Endothelial cell of umbilical vein (primary cell): ENCODE measurements around the gene TUBGCP3. TPM values are rescaled to one million over a fixed set of nuclear protein-coding genes. Genes with fewer than 3 reads are reported as not detected.

ENCODE experiments used
- BruUV-seq: library from RNA; stranded (reverse); fragments of 400-500 nt; replicated peaks from 2 replicates; lab custom pipeline; 2021; lab: Mats Ljungman, UMichigan
- CTCF ChIA-PET: fragments of 300-600, 350-600 bp; sonication (Branson Sonifier 250); formaldehyde crosslinking; loops from one replicate; lab custom pipeline; 2021; ENCODE audit warnings: antibody characterized with exemption, inconsistent platforms; lab: Charles Lee
- POLR2A ChIA-PET: fragments of 300-600, 350-600 bp; sonication (Branson Sonifier 250); formaldehyde crosslinking; loops from one replicate; lab custom pipeline; 2021; ENCODE audit warnings: antibody characterized with exemption, inconsistent platforms; lab: Charles Lee
- DNase-seq: peaks from one replicate; pipeline ENCODE4 v3.0.0-alpha.2; 2011; ENCODE audit warnings: low read depth, low spot score
- FAIRE-seq: peaks from 2 replicates; lab custom pipeline; 2011; peaks lifted over from hg19 to GRCh38; lab: Jason Lieb, UNC
- H2AFZ ChIP-seq: 2 replicates; pipeline ENCODE4 v1.6.0; 2012; ENCODE audit warnings: low read depth, low read length, control low read depth, inconsistent platforms
- H3K27ac ChIP-seq: 2 replicates; pipeline ENCODE4 v1.5.1; 2011; ENCODE audit warnings: low read depth, mild to moderate bottlenecking, control low read depth, low read length, moderate library complexity; ENCODE audit not compliant: insufficient read depth
- H3K27me3 ChIP-seq, 2 experiments: 2 replicates each; pipeline versions ENCODE4 v1.6.0 to v1.6.1; 2011; ENCODE audit warnings: low read length in 2 of 2, mixed read lengths in 1 of 2; ENCODE audit not compliant: control insufficient read depth in 2 of 2, insufficient read depth in 2 of 2
- H3K36me3 ChIP-seq, 2 experiments: 2 replicates in 1 of 2; 3 replicates in 1 of 2; pipeline ENCODE4 v1.5.1; 2011; ENCODE audit warnings: low read length in 2 of 2, mild to moderate bottlenecking in 1 of 2, moderate library complexity in 1 of 2; ENCODE audit not compliant: control insufficient read depth in 2 of 2, insufficient read depth in 2 of 2; ENCODE audit errors: extremely low read depth in 1 of 2
- H3K4me1 ChIP-seq: 3 replicates; pipeline ENCODE4 v1.5.1; 2011; ENCODE audit warnings: mild to moderate bottlenecking, low read length; ENCODE audit not compliant: control insufficient read depth, insufficient read depth; ENCODE audit errors: extremely low read depth
- H3K4me2 ChIP-seq: 2 replicates; pipeline ENCODE4 v1.6.1; 2011; ENCODE audit warnings: low read length, control low read depth, mixed read lengths; ENCODE audit not compliant: insufficient read depth
- H3K4me3 ChIP-seq, 3 experiments: fragments of 200-600 bp in 1 of 3; sonication (generic), shearing (Covaris generic) in 1 of 3; replicated peaks in 1 of 3; 2 replicates each; pipeline ENCODE4 v1.5.1; 2011 to 2016; ENCODE audit warnings: control low read depth in 3 of 3, low read length in 3 of 3, mild to moderate bottlenecking in 2 of 3, inconsistent platforms in 1 of 3, low read depth in 1 of 3, moderate library complexity in 1 of 3; ENCODE audit not compliant: insufficient read depth in 1 of 3
- H3K79me2 ChIP-seq: 2 replicates; pipeline ENCODE4 v1.6.0; 2012; ENCODE audit warnings: low read length, inconsistent platforms; ENCODE audit not compliant: control insufficient read depth, insufficient read depth
- H3K9ac ChIP-seq: replicated peaks from 2 replicates; pipeline ENCODE3; 2011; ENCODE audit warnings: low read length, control low read depth; ENCODE audit not compliant: insufficient read depth; ENCODE audit errors: extremely low read depth
- H3K9me1 ChIP-seq: replicated peaks from 3 replicates; pipeline ENCODE4 v1.6.0; 2011; ENCODE audit warnings: mild to moderate bottlenecking, low read length; ENCODE audit not compliant: control insufficient read depth, insufficient read depth; ENCODE audit errors: extremely low read depth
- H3K9me3 ChIP-seq: replicated peaks from 2 replicates; pipeline ENCODE4 v1.5.1; 2012; ENCODE audit warnings: low read length, inconsistent platforms; ENCODE audit not compliant: control insufficient read depth, insufficient read depth
- H4K20me1 ChIP-seq: replicated peaks from 2 replicates; pipeline ENCODE3; 2011; ENCODE audit warnings: mild to moderate bottlenecking, low read length; ENCODE audit not compliant: control insufficient read depth, insufficient read depth; ENCODE audit errors: extremely low read depth
- EZH2 ChIP-seq: IDR thresholded peaks from 2 replicates; pipeline ENCODE4 v1.6.1; 2012; ENCODE audit warnings: borderline replicate concordance, low read depth, mild to moderate bottlenecking, moderate library complexity, low read length, inconsistent platforms; ENCODE audit not compliant: severe bottlenecking
- GATA2 ChIP-seq: IDR thresholded peaks from 2 replicates; pipeline ENCODE4 v1.7.0; 2011; ENCODE audit warnings: low read depth, mild to moderate bottlenecking, moderate library complexity, mixed read lengths, low read length; ENCODE audit not compliant: insufficient read length, insufficient read depth
- JUN ChIP-seq: IDR thresholded peaks from 2 replicates; pipeline ENCODE4 v1.6.1; 2011; ENCODE audit warnings: borderline replicate concordance, low read depth; ENCODE audit not compliant: insufficient read length, insufficient read depth
- MAX ChIP-seq: IDR thresholded peaks from 2 replicates; pipeline ENCODE4 v1.6.1; 2011; ENCODE audit not compliant: insufficient read depth, insufficient read length
- MYC ChIP-seq: IDR thresholded peaks from one replicate; pipeline ENCODE4 v1.6.1; 2011; ENCODE audit warnings: mild to moderate bottlenecking, low read depth, low read length
- POLR2A ChIP-seq: IDR thresholded peaks from 2 replicates; pipeline ENCODE4 v1.6.1; 2012; ENCODE audit warnings: low read depth, mild to moderate bottlenecking, control low read depth, low read length
- dilution Hi-C: fragments of 300-500 bp; cut with MboI; formaldehyde crosslinking; loops from one replicate; pipeline ENCODE4 v1.15.0; 2019; ENCODE audit warnings: low sequenced_read_pairs; ENCODE audit not compliant: extremely low pct_ligation_motif_present
- intact Hi-C: fragments of 100-400 bp; cut with micrococcal nuclease; formaldehyde crosslinking; loops from one replicate; pipeline ENCODE4 v1.10.0; 2022
- polyA plus RNA-seq, 4 experiments: library from polyadenylated mRNA; depleted of rRNA in 3 of 4; stranded (reverse) in 3 of 4; unstranded in 1 of 4; fragments of >200 nt; gene quantifications; 2 replicates each; pipeline versions ENCODE4 v1.2.1 to v1.2.3, GENCODE V29; 2011 to 2012; ENCODE audit warnings: missing spikeins in 1 of 4
- total RNA-seq: library from RNA; stranded (reverse); gene quantifications from 2 replicates; pipeline ENCODE4 v1.2.3, GENCODE V29; 2021
- TF ChIP-seq, protein P1 (sequence below), 2 donors: IDR thresholded peaks; 1 replicate in 1 of 2; 2 replicates in 1 of 2; pipeline ENCODE4 v1.5.1; 2011; ENCODE audit warnings: low read length in 2 of 2, mild to moderate bottlenecking in 2 of 2, moderate library complexity in 2 of 2, control low read depth in 1 of 2, inconsistent platforms in 1 of 2, low read depth in 1 of 2; ENCODE audit not compliant: insufficient read depth in 1 of 2; ENCODE audit errors: extremely low read depth in 1 of 2

TUBGCP3 gene
- total and polyA plus RNA-seq, 2 donors (not counting 3 experiments of a cell fraction or from before 2014, with no cell fraction given), result 36.4 to 47.7 TPM

DNA sequence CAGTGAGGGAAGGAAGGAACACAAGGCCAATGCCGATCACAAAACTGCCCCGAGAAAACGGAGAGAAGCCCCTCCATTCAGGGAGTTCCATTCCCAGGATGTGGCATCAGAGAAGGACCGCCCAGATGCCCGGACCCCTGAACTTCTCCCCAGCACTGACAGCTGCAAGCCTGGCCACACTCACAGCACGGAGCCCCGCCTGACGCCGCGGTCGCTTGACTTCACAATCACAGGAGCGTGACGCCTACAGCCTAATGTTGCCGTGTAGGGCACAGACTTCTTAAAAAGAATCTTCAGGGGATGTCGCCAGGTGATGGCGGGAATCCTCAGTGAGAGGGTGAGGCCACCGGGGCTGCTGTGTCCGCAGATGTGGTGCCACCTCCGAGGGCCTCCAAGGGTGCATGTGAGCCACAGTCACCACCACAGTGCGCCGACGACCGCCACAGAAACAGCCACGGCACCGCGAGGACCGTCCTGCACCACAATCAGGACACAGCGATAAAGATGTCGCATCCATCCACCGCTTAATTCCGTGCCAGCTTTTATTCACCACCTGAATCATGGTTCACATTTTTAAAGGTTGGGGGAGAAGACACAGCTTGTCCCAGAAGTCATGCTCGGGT is 134.6 kb downstream of the TUBGCP3 start:
- POLR2A ChIA-PET, result no interaction called here
- Histone ChIP-seq H3K9me3 (no peaks in the 10 kb centered on the region), H3K4me1 (no peaks in the 10 kb centered on the region), H3K79me2 (no peaks in the 10 kb centered on the region), H3K36me3 (no peaks in the 10 kb centered on the region), H3K27ac (no peak overlapping the region), H4K20me1 (no peaks in the 10 kb centered on the region), H3K9ac (no peak overlapping the region), H3K27me3 (no peaks in the 10 kb centered on the region), H2AFZ (no peak overlapping the region), H3K9me1 (no peaks in the 10 kb centered on the region), H3K4me3 (no peak overlapping the region), H3K4me2 (no peak overlapping the region)
- no TSS peak for BruUV-seq
- DNase-seq (no peak), FAIRE-seq (no peak)
- CTCF ChIA-PET, result interaction anchor here (1.5 kb wide), 1 partner anchor 9 kb away, joined by 5 read pairs; no protein-coding TSS in a partner anchor
- dilution Hi-C loops (no loop called here), intact Hi-C loops (no loop called here)
- TF ChIP-seq POLR2A (no peak), EZH2 (no peak), MAX (no peak), GATA2 (no peak), JUN (no peak), MYC (no peak)
- TF ChIP-seq, protein P1, sequence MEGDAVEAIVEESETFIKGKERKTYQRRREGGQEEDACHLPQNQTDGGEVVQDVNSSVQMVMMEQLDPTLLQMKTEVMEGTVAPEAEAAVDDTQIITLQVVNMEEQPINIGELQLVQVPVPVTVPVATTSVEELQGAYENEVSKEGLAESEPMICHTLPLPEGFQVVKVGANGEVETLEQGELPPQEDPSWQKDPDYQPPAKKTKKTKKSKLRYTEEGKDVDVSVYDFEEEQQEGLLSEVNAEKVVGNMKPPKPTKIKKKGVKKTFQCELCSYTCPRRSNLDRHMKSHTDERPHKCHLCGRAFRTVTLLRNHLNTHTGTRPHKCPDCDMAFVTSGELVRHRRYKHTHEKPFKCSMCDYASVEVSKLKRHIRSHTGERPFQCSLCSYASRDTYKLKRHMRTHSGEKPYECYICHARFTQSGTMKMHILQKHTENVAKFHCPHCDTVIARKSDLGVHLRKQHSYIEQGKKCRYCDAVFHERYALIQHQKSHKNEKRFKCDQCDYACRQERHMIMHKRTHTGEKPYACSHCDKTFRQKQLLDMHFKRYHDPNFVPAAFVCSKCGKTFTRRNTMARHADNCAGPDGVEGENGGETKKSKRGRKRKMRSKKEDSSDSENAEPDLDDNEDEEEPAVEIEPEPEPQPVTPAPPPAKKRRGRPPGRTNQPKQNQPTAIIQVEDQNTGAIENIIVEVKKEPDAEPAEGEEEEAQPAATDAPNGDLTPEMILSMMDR (IDR thresholded peaks at IDR 0.05; ENCODE audit: extremely low read depth in 1 of 2, insufficient read depth in 1 of 2, low read depth in 1 of 2, low read length in 2 of 2), result no peak
